GM19043 (cell line): Measurements from ENCODE around the gene HOMER2.
"Not testable (repeated sequence)": the region's sequence is repeated elsewhere in the genome, so short reads cannot be mapped to it uniquely, and the experiment has no call there.

Experiments
- ATAC-seq: cut with Tn5 transposase; IDR thresholded peaks from one replicate; pipeline ENCODE4 v1.9.1; 2021; ENCODE audit warnings: low read depth; ENCODE audit not compliant: unreplicated experiment

HOMER2 gene

GRCh38 chr15:82839136-82839535 is 113.4 kb downstream of the HOMER2 start:
- ATAC-seq, result no peak

GRCh38 chr15:82838096-82838735 is 114.3 kb downstream of the HOMER2 start:
- no peak for ATAC-seq

- no peak for ATAC-seq
Measured at GRCh38 chr15:82835391-82835917, 117.1 kb downstream of the HOMER2 start.

- no peak for ATAC-seq
Measured at GRCh38 chr15:82833362-82833682, 119.2 kb downstream of the HOMER2 start.

- peak; percentile 85 for ATAC-seq
Measured at GRCh38 chr15:82832601-82833361, 119.7 kb downstream of the HOMER2 start.

- no peak for ATAC-seq
Measured at GRCh38 chr15:82831894-82832600, 120.5 kb downstream of the HOMER2 start.

GRCh38 chr15:82830427-82831173 is 121.9 kb downstream of the HOMER2 start:
- ATAC-seq, result no peak

- ATAC-seq, result no peak
Measured at GRCh38 chr15:82829234-82829633, 123.3 kb downstream of the HOMER2 start.

- no peak for ATAC-seq
Measured at GRCh38 chr15:82828075-82828474, 124.4 kb downstream of the HOMER2 start.

GRCh38 chr15:82823049-82823448 is 129.5 kb downstream of the HOMER2 start:
- no peak for ATAC-seq

- not testable (repeated sequence) for ATAC-seq
Measured at GRCh38 chr15:82821851-82822250, 130.7 kb downstream of the HOMER2 start.

- not testable (repeated sequence) for ATAC-seq
Measured at GRCh38 chr15:82821396-82821795, 131.1 kb downstream of the HOMER2 start.

GRCh38 chr15:82820128-82820527 is 132.4 kb downstream of the HOMER2 start:
- no peak for ATAC-seq

GRCh38 chr15:82812994-82813393 is 139.5 kb downstream of the HOMER2 start:
- ATAC-seq, result no peak

GRCh38 chr15:82810890-82811426 is 141.6 kb downstream of the HOMER2 start:
- no peak for ATAC-seq

- ATAC-seq, result peak; percentile 8
Measured at GRCh38 chr15:82810061-82810889, 142.2 kb downstream of the HOMER2 start.

GRCh38 chr15:82809308-82810060 is 143.0 kb downstream of the HOMER2 start, which contains the start of gene WHAMM:
Gene WHAMM (plus strand): TSS chr15:82809628. CDS start chr15:82809727, 99 bp downstream.
- peak; percentile 77 for ATAC-seq

- ATAC-seq, result no peak
Measured at GRCh38 chr15:82808634-82809041, 143.9 kb downstream of the HOMER2 start.
